ENCODE results near the gene ZNF683.

Gene ZNF683

DNA sequence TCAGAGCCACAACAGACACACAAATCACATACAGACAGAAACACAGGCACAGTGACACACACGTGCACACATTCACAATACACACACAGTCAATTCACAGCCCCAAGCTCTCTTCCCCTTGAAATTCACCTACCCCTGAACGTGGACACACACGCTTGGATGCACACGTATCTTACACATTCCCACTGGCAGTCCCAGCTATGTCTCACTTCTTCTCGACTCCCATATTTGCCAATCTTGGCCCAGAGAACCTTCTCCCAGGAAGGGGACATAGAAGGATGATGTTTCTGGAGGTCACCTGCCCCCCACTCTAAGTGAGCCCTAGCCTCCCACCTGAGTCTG lies 20.2 kb downstream of the ZNF683 start:
- no peak overlapping the region for H3K4me3 ChIP-seq (ENCODE audit: low read length)
- no peak for TF ChIP-seq CTCF (IDR thresholded peaks at IDR 0.05; ENCODE audit: low read length)
- TF ChIP-seq EZH2phosphoT487 (IDR thresholded peaks at IDR 0.05; ENCODE audit: low read length), result no peak
- no peak for TF ChIP-seq EZH2 (optimal IDR thresholded peaks at IDR 0.05; ENCODE audit: low read depth, low read length)
- H4K20me1 ChIP-seq (ENCODE audit: insufficient read depth, low read length), result no peaks in the 10 kb centered on the region

GRCh38 chr1:26351590-26352337 lies 20.8 kb downstream of the ZNF683 start:
- H3K79me2 ChIP-seq (ENCODE audit: low read length), result no peaks in the 10 kb centered on the region
- TF ChIP-seq EZH2phosphoT487 (IDR thresholded peaks at IDR 0.05; ENCODE audit: low read length) (no peak), CTCF (IDR thresholded peaks at IDR 0.05; ENCODE audit: low read length) (no peak), EZH2 (optimal IDR thresholded peaks at IDR 0.05; ENCODE audit: low read depth, low read length) (no peak)
- no peaks in the 10 kb centered on the region for H3F3A ChIP-seq (ENCODE audit: insufficient read depth, low read length)
- H3K27me3 ChIP-seq (replicated peaks; ENCODE audit: insufficient read depth, low read length), result no peaks in the 10 kb centered on the region
- no peak overlapping the region for H3K9ac ChIP-seq (ENCODE audit: low read length)
- no peak for DNase-seq
- no peak overlapping the region for H3K4me2 ChIP-seq (ENCODE audit: low read depth, low read length)
- H3K4me3 ChIP-seq (ENCODE audit: low read length), result no peak overlapping the region
- no peak overlapping the region for H3K27ac ChIP-seq (ENCODE audit: low read length)
- H2AFZ ChIP-seq (ENCODE audit: low read length), result no peak overlapping the region
- H3K4me1 ChIP-seq (ENCODE audit: low read length), result no peaks in the 10 kb centered on the region
- H3K36me3 ChIP-seq (replicated peaks; ENCODE audit: insufficient read depth, low read length), result no peaks in the 10 kb centered on the region
- H4K20me1 ChIP-seq (ENCODE audit: insufficient read depth, low read length), result no peaks in the 10 kb centered on the region
- H3K9me2 ChIP-seq (replicated peaks; ENCODE audit: insufficient read depth, low read length), result no peaks in the 10 kb centered on the region
- H3K9me3 ChIP-seq (replicated peaks; ENCODE audit: insufficient read depth, low read length), result no peaks in the 10 kb centered on the region

More for the DNA sequence above, 20.2 kb downstream of the ZNF683 start:
- Histone ChIP-seq H3K4me1 (ENCODE audit: low read length) (no peaks in the 10 kb centered on the region), H3K4me2 (ENCODE audit: low read depth, low read length) (no peak overlapping the region), H3K9me3 (replicated peaks; ENCODE audit: insufficient read depth, low read length) (no peaks in the 10 kb centered on the region), H3K27me3 (replicated peaks; ENCODE audit: insufficient read depth, low read length) (no peaks in the 10 kb centered on the region), H3K27ac (ENCODE audit: low read length) (no peak overlapping the region), H2AFZ (ENCODE audit: low read length) (no peak overlapping the region), H3K9me2 (replicated peaks; ENCODE audit: insufficient read depth, low read length) (no peaks in the 10 kb centered on the region), H3K9ac (ENCODE audit: low read length) (no peak overlapping the region), H3K36me3 (replicated peaks; ENCODE audit: insufficient read depth, low read length) (no peaks in the 10 kb centered on the region), H3K79me2 (ENCODE audit: low read length) (no peaks in the 10 kb centered on the region), H3F3A (ENCODE audit: insufficient read depth, low read length) (no peaks in the 10 kb centered on the region)
- DNase-seq, result no peak

GRCh38 chr1:26350701-26351589 lies 21.6 kb downstream of the ZNF683 start:
- no peaks in the 10 kb centered on the region for H3K27me3 ChIP-seq (replicated peaks; ENCODE audit: insufficient read depth, low read length)
- H3K9me2 ChIP-seq (replicated peaks; ENCODE audit: insufficient read depth, low read length), result no peaks in the 10 kb centered on the region
- no peak for DNase-seq
- H2AFZ ChIP-seq (ENCODE audit: low read length), result no peak overlapping the region
- H3K4me1 ChIP-seq (ENCODE audit: low read length), result no peaks in the 10 kb centered on the region
- H3F3A ChIP-seq (ENCODE audit: insufficient read depth, low read length), result no peaks in the 10 kb centered on the region
- H3K79me2 ChIP-seq (ENCODE audit: low read length), result no peaks in the 10 kb centered on the region
- no peak overlapping the region for H3K4me2 ChIP-seq (ENCODE audit: low read depth, low read length)
- no peak overlapping the region for H3K27ac ChIP-seq (ENCODE audit: low read length)
- TF ChIP-seq EZH2 (optimal IDR thresholded peaks at IDR 0.05; ENCODE audit: low read depth, low read length) (no peak), CTCF (IDR thresholded peaks at IDR 0.05; ENCODE audit: low read length) (no peak), EZH2phosphoT487 (IDR thresholded peaks at IDR 0.05; ENCODE audit: low read length) (no peak)
- no peaks in the 10 kb centered on the region for H3K36me3 ChIP-seq (replicated peaks; ENCODE audit: insufficient read depth, low read length)
- H3K9ac ChIP-seq (ENCODE audit: low read length), result no peak overlapping the region
- H4K20me1 ChIP-seq (ENCODE audit: insufficient read depth, low read length), result no peaks in the 10 kb centered on the region
- no peak overlapping the region for H3K4me3 ChIP-seq (ENCODE audit: low read length)
- no peaks in the 10 kb centered on the region for H3K9me3 ChIP-seq (replicated peaks; ENCODE audit: insufficient read depth, low read length)
